Neutrophil (primary cell): ENCODE measurements around the gene ADAM8.
"Not testable (repeated sequence)": the region's sequence is repeated elsewhere in the genome, so short reads cannot be mapped to it uniquely, and the experiment has no call there.

Source experiments
- H3K27ac ChIP-seq: fragments of 200-600 bp; sonication (generic); 2 replicates; pipeline ENCODE4 v1.5.1; 2016; ENCODE audit warnings: mild to moderate bottlenecking, moderate library complexity
- H3K27me3 ChIP-seq: fragments of 200-600 bp; sonication (generic); 2 replicates; pipeline ENCODE4 v1.6.0; 2016; ENCODE audit warnings: mild to moderate bottlenecking
- H3K36me3 ChIP-seq: fragments of 200-600 bp; sonication (generic); 2 replicates; pipeline ENCODE4 v1.5.1; 2017
- H3K4me1 ChIP-seq, 2 experiments: fragments of 200-600 bp in 1 of 2; sonication (generic) in 1 of 2; 1 replicate in 1 of 2; 2 replicates in 1 of 2; pipeline versions ENCODE4 v1.5.1 to v1.6.1; 2013 to 2016; ENCODE audit warnings: low read depth in 1 of 2, low read length in 1 of 2, mild to moderate bottlenecking in 1 of 2, moderate library complexity in 1 of 2; ENCODE audit not compliant: control insufficient read depth in 1 of 2, insufficient read depth in 1 of 2
- H3K4me3 ChIP-seq, 2 experiments: fragments of 200-600 bp in 1 of 2; sonication (generic) in 1 of 2; 1 replicate in 1 of 2; 2 replicates in 1 of 2; pipeline ENCODE4 v1.5.1; 2013 to 2016; ENCODE audit warnings: low read depth in 1 of 2, low read length in 1 of 2, mild to moderate bottlenecking in 1 of 2, moderate library complexity in 1 of 2
- H3K9me3 ChIP-seq: fragments of 200-600 bp; sonication (generic); 2 replicates; pipeline ENCODE4 v1.5.1; 2016
- CTCF ChIP-seq: fragments of 200-600 bp; sonication (generic); IDR thresholded peaks from 2 replicates; pipeline ENCODE4 v1.5.1; 2016; ENCODE audit warnings: antibody characterized with exemption

Gene ADAM8

DNA sequence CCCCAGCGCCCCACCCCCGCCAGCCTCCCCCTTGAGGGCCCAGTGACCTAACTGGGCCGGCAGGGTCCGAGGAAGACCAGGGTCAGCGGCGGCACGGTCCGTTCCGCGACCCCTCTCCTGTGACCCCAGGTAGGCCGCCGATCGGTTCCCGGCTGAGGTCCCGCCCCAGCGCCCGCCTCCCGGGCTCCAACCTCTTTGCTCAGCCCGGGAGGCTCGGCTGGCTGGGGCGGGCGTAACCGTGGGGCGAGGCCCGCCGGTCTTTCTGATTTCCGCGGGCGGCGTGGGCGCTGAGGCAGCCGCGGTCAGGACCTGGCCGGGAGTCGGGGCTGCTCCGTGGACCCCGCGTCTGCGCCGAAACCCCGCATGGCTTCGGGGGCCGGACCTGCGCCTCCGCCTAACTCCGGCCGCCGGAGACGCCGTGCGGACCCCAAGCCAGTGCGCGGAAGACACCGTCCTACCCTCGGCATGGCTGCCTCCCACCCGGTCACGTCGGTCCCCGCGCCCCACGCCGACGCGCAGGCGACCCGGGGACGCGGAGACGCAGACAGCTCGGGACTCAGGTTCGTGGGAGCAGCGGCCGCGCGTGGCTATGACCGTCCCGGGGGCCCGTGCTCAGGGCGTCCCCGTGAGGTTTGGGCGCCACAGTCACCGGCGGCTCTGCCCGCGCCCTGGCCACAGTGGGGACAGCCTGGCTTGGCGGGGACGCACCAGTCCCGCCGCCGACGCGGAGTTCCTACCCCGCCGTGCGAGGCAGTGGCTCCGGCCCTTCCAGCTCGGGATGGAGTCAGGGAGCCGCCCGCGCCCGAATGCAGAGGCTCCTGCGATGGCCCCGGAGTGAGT is 40.0 kb downstream of the ADAM8 start:
- H3K27me3 ChIP-seq = peaks cover 100% of the 10 kb centered on the region
- H3K27ac ChIP-seq = peak overlapping the region; percentile 59
- no peaks in the 10 kb centered on the region for H3K9me3 ChIP-seq
- H3K36me3 ChIP-seq = no peaks in the 10 kb centered on the region
- no peak for TF ChIP-seq CTCF
- peak overlapping the region; percentile 56 to 66 for H3K4me3 ChIP-seq
- peaks cover 26 to 43% of the 10 kb centered on the region in 2 experiments for H3K4me1 ChIP-seq

- peak overlapping the region; percentile 59 for H3K27ac ChIP-seq
- H3K4me3 ChIP-seq = peak overlapping the region; percentile 56 to 66
- no peak for TF ChIP-seq CTCF
- peaks cover 20 to 36% of the 10 kb centered on the region in 2 experiments for H3K4me1 ChIP-seq
- peaks cover 100% of the 10 kb centered on the region for H3K27me3 ChIP-seq
- no peaks in the 10 kb centered on the region for H3K9me3 ChIP-seq
- no peaks in the 10 kb centered on the region for H3K36me3 ChIP-seq
These were observed 40.7 kb downstream of the ADAM8 start for GRCh38 chr10:133235932-133236331.

- no peak for TF ChIP-seq CTCF
- Histone ChIP-seq H3K36me3 (no peaks in the 10 kb centered on the region), H3K9me3 (no peaks in the 10 kb centered on the region), H3K27me3 (peaks cover 100% of the 10 kb centered on the region), H3K27ac (peak overlapping the region; percentile 59), H3K4me3 (peak overlapping the region; percentile 56 to 66), H3K4me1 (peaks cover 20 to 32% of the 10 kb centered on the region in 2 experiments)
These were observed 41.3 kb downstream of the ADAM8 start for GRCh38 chr10:133235265-133235855.

- H3K27ac ChIP-seq = peak overlapping the region; percentile 59
- H3K4me3 ChIP-seq = peak overlapping the region; percentile 56 to 66
- not testable (repeated sequence) for H3K36me3 ChIP-seq, H3K9me3 ChIP-seq
- peaks cover 100% of the 10 kb centered on the region for H3K27me3 ChIP-seq
- peaks cover 20 to 32% of the 10 kb centered on the region in 2 experiments for H3K4me1 ChIP-seq
These were observed 41.9 kb downstream of the ADAM8 start for GRCh38 chr10:133234796-133235195.

DNA sequence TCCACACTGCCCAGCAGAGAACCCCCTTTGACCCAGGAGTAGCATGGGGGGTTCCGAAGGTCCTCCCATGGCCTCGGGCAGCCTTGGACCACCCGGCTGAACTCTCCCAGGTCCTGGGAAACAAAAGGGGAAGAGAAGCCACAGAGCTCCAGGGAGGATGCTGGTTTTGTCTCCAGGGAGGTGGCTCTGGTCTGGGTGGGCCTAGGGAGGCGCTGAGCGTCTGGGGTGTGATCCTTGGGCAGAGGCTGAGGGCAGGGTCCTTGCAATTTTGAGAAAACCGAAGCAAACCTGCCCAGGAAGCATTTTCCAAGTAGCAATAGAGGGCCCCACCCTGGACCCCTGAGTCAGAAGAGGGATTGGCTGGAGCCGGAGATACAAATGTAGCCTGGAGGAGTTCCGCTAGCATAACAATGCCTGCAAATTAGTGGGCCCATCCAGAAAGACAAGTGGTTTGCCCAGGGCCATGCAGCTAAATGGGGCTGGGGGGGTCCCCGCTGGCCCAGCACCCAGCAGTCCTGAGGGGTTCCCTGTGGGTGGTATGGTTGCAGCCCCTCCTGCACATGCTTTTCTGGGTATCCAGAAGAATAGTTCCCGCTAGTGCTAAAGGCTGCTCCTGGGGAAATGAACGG is 44.6 kb downstream of the ADAM8 start:
- H3K27ac ChIP-seq = no peak overlapping the region
- peaks cover 100% of the 10 kb centered on the region for H3K27me3 ChIP-seq
- no peaks in the 10 kb centered on the region for H3K9me3 ChIP-seq
- H3K36me3 ChIP-seq = no peaks in the 10 kb centered on the region
- H3K4me1 ChIP-seq = peaks cover 16 to 26% of the 10 kb centered on the region in 2 experiments
- TF ChIP-seq CTCF = no peak
- no peak overlapping the region for H3K4me3 ChIP-seq
